Omental fat pad (tissue), 4 donors: ENCODE results near the gene LPGAT1. TPM values are rescaled to one million over a fixed set of nuclear protein-coding genes. Genes with fewer than 3 reads are reported as not detected.

Experiments
- ATAC-seq: fragments of 150-250 bp; one replicate; pipeline ENCODE4 v1.9.1; 2016; ENCODE audit warnings: mild to moderate bottlenecking, moderate library complexity; ENCODE audit not compliant: low FRiP score
- DNase-seq: peaks from one replicate; pipeline ENCODE4 v3.0.0-alpha.2; 2019; ENCODE audit warnings: low spot score
- total RNA-seq, 4 donors: library from RNA; depleted of rRNA; stranded (reverse); fragments of >200 nt; gene quantifications; one replicate each; pipeline ENCODE4 v1.1.0, GENCODE V29; 2016
- TF ChIP-seq, protein P1 (sequence below), 3 donors: fragments of 450-650 bp; IDR thresholded peaks; one replicate each; pipeline ENCODE4 v1.5.1; 2016 to 2017; ENCODE audit warnings: antibody characterized with exemption in 3 of 3, mild to moderate bottlenecking in 3 of 3, moderate library complexity in 2 of 3

LPGAT1 gene
- total RNA-seq, 4 donors from 2014 or later: 46.8 to 70.9 (median 48.9) TPM

DNA sequence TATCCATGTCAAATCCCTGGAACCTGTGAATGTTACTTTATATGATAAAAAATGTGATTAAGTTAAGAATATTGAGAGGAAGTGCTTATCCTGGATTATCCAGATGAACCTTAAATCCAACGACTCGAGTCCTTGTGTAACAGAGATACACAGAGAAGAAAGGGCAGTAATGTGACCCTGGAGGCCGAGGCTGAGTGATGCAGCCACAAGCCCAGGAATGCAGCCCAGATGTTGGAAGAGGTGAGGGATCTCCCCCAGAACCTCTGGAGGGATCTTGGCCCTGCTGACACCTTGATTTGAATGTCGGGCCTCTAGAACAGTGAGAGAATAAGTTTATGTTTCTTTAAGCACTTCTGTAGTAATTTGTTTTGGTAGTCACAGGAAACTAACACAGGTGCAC is 18.0 kb downstream of the LPGAT1 start:
- ATAC-seq: no peak
- no peak for DNase-seq
- TF ChIP-seq, protein P1, sequence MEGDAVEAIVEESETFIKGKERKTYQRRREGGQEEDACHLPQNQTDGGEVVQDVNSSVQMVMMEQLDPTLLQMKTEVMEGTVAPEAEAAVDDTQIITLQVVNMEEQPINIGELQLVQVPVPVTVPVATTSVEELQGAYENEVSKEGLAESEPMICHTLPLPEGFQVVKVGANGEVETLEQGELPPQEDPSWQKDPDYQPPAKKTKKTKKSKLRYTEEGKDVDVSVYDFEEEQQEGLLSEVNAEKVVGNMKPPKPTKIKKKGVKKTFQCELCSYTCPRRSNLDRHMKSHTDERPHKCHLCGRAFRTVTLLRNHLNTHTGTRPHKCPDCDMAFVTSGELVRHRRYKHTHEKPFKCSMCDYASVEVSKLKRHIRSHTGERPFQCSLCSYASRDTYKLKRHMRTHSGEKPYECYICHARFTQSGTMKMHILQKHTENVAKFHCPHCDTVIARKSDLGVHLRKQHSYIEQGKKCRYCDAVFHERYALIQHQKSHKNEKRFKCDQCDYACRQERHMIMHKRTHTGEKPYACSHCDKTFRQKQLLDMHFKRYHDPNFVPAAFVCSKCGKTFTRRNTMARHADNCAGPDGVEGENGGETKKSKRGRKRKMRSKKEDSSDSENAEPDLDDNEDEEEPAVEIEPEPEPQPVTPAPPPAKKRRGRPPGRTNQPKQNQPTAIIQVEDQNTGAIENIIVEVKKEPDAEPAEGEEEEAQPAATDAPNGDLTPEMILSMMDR (IDR thresholded peaks at IDR 0.05): no peak

DNA sequence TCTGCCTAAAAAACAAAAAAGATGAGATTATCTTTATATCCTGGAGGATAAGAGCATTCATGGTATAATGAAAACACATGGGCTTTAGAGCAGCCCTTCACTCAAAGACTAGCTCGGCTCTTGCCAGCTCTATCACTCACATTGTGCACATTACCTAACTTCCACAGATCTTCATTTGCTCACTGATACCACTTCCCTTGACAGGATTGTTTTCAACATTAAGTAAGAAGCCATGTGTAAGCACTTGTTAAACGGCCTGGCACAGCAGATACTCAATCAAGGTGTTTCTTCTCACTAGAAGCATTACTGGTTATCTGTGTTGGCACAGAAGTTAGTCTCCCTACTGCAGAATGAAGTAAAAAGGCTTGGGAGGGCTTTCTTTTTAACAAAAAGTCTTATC is 18.7 kb downstream of the LPGAT1 start:
- TF ChIP-seq, protein P1 (IDR thresholded peaks at IDR 0.05): no peak
- peak; percentile 65 for ATAC-seq
- no peak for DNase-seq

DNA sequence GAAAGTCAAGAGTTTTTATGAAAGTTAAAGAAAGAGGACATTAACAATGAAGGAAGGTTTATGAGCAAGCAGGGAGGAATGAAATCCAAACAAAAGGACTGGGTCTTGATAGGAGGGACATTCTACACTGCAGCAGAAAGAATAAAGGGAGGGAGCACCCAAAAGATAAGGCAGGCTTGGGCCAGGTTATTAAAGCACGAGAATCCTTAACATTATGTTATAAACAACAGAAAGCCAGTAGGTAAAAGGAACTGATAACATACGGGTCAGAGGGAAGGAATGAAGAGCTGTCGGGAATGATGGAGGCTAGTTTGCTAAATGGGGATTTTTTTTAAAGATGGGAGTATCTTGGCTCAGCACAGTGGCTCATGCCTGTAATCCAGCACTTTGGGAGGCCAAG is 19.4 kb downstream of the LPGAT1 start:
- TF ChIP-seq, protein P1 (IDR thresholded peaks at IDR 0.05): no peak
- no peak for DNase-seq
- ATAC-seq: no peak

DNA sequence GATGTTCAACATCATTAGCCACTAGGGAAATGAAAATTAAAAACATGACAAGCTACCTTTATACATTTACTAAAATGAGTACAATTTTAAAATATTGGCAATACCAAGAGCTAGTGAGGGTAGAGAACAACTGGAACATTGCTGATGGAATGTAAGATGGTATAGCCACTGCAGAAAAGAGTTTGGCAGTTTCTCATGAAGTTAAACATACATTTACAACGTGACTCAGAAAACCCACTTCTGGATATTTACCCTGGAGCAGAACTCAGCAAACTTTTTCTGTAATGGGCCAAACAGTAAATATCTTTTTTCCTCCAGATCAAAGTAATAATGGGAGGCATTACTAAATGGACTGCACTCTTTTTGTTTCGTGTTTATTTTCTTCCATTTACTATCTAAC is 22.1 kb downstream of the LPGAT1 start:
- ATAC-seq: no peak
- TF ChIP-seq, protein P1 (IDR thresholded peaks at IDR 0.05): no peak
- DNase-seq: no peak

DNA sequence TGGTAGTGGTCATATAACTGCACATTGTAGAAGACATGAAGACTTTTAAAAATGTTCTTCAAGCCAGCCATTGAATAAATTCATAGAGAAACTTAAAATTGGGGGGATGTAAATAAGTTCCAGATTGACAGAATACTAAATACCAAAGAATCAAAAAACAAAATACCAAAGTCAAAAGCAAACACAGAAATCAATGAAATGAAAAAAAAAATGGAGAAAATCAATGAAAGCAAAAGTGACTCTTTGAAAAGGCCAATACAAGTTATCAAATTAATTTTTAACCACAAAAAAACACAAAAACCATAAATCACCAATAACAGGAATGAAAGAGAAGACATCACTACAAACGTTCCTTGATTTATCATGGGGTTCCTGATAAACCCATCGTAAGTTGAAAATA is 25.6 kb downstream of the LPGAT1 start:
- ATAC-seq: no peak
- no peak for DNase-seq
- TF ChIP-seq, protein P1 (IDR thresholded peaks at IDR 0.05): no peak

DNA sequence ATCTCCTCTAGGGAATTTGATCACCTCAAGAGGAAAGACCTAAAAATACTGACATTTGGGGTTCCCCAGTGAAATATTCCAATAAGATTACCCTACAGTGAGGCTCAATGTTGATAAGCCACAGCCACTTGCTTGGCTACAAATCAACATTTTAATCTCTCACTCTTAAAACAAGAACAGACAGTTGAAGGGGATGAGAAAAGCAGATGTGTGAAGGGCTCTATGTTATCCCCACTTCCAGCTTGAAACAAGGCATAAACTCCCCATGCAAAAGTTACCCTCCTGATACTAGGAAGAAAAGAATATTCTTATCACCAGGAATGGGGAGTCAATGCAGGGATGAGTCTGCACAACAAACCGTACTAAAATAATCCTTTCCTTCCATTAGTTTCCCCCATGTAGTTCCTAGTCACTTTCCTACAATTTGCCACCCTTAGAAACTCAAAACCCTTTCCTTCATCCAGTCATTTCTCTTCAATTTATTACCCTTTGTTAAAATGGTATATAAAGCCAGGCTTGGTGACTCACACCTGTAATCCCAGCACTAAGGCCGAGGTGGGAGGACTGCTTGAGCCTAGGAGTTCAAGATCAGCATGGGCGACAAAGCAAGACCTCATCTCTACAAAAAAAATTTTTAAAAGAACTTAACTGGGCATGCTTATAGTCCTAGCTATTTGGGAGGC is 29.5 kb downstream of the LPGAT1 start:
- ATAC-seq: no peak
- TF ChIP-seq, protein P1 (IDR thresholded peaks at IDR 0.05): no peak

DNA sequence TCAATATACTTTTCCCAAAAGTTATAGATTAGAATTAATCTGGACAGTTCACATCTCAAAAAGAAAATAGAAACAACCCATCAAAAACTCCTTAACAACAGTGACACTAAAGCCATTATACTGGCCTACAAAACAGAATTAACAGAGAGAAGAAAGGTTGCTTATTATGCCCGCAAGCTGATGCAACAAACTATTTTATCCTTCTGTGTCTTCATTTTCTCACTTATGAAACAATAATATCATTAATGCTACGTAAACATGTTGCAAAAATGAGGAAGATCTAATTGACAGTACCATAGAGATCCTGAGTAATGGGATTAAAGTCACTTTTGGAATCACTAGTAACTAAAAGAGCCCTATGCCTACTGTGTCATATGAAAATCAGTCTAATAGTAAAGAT is 32.6 kb downstream of the LPGAT1 start:
- TF ChIP-seq, protein P1 (IDR thresholded peaks at IDR 0.05): no peak
- ATAC-seq (no peak), DNase-seq (no peak)

More for the DNA sequence above, 29.5 kb downstream of the LPGAT1 start:
- DNase-seq: no peak
